Natural killer cell (primary cell): Measurements from ENCODE around the gene RRP12. TPM values are rescaled to one million over a fixed set of nuclear protein-coding genes. Genes with fewer than 3 reads are reported as not detected.

Experiments used
- ATAC-seq, 3 donors: fragments of 150-1000 bp in 2 of 3; fragments of 200-7000 bp in 1 of 3; cut with Tn5 transposase; 1 replicate in 1 of 3; 2 replicates in 2 of 3; pipeline ENCODE4 v1.10.0; 2021; ENCODE audit warnings: mild to moderate bottlenecking in 2 of 3, moderate library complexity in 2 of 3
- DNase-seq, 2 donors: peaks; one replicate each; pipeline versions ENCODE4 v3.0.0 to v3.0.0-alpha.2; 2013 to 2021; ENCODE audit warnings: mixed read lengths in 1 of 2
- H3K27ac ChIP-seq: one replicate; pipeline ENCODE4 v1.5.1; 2013; ENCODE audit warnings: mild to moderate bottlenecking, low read length
- H3K27me3 ChIP-seq: one replicate; pipeline ENCODE4 v1.6.1; 2013; ENCODE audit warnings: low read length; ENCODE audit not compliant: control insufficient read depth, insufficient read depth
- H3K36me3 ChIP-seq: one replicate; pipeline ENCODE4 v1.6.1; 2013; ENCODE audit warnings: low read length; ENCODE audit not compliant: control insufficient read depth, insufficient read depth
- H3K4me1 ChIP-seq: one replicate; pipeline ENCODE4 v1.6.1; 2013; ENCODE audit warnings: low read length; ENCODE audit not compliant: control insufficient read depth, insufficient read depth
- H3K4me3 ChIP-seq: one replicate; pipeline ENCODE4 v1.5.1; 2013; ENCODE audit warnings: low read length
- H3K9me3 ChIP-seq: one replicate; pipeline ENCODE4 v1.6.1; 2013; ENCODE audit warnings: low read length; ENCODE audit not compliant: control insufficient read depth, insufficient read depth
- H3K27ac Mint-ChIP-seq, 2 donors: one replicate each; pipeline ENCODE4 v1.8.0; 2022; ENCODE audit warnings: mild to moderate bottlenecking in 2 of 2, mixed read lengths in 2 of 2, moderate library complexity in 1 of 2
- H3K27me3 Mint-ChIP-seq, 2 donors: one replicate each; pipeline ENCODE4 v1.8.0; 2022; ENCODE audit warnings: low read depth in 2 of 2, mixed read lengths in 2 of 2
- H3K36me3 Mint-ChIP-seq: one replicate; pipeline ENCODE4 v1.8.0; 2022; ENCODE audit warnings: mixed read lengths
- H3K4me1 Mint-ChIP-seq, 2 donors: one replicate each; pipeline ENCODE4 v1.8.0; 2022; ENCODE audit warnings: mixed read lengths in 2 of 2
- H3K4me3 Mint-ChIP-seq: one replicate; pipeline ENCODE4 v1.8.0; 2022; ENCODE audit warnings: mild to moderate bottlenecking, moderate library complexity, mixed read lengths
- H3K9me3 Mint-ChIP-seq, 2 donors: one replicate each; pipeline ENCODE4 v1.8.0; 2022; ENCODE audit warnings: mixed read lengths in 2 of 2
- CTCF ChIP-seq: fragments of 200-600 bp; IDR thresholded peaks from one replicate; pipeline ENCODE4 v1.8.0; 2022; ENCODE audit warnings: antibody characterized with exemption
- WGBS: methylation state at CpG from one replicate; pipeline ENCODE4 v1.1.7; 2013; ENCODE audit warnings: missing lambda C conversion rate; ENCODE audit not compliant: insufficient coverage; 5-methylcytosine and 5-hydroxymethylcytosine counted together
- intact Hi-C: fragments of 100-400 bp; cut with micrococcal nuclease; formaldehyde crosslinking; loops from one replicate; pipeline ENCODE4 v1.14.2; 2022
- total RNA-seq, 4 donors: library from RNA; stranded (reverse); fragments of 120-200 nt in 1 of 4; gene quantifications; one replicate each; pipeline versions ENCODE4 v1.2.3 to v1.2.4, GENCODE V29; 2013 to 2022

The RRP12 gene
- total RNA-seq, 3 donors from 2014 or later (not counting 1 experiment from before 2014, with no cell fraction given), result 60.1 to 234 (median 79.2) TPM

- Histone ChIP-seq H3K36me3 (no peaks in the 10 kb centered on the region), H3K4me3 (no peak overlapping the region), H3K9me3 (no peaks in the 10 kb centered on the region), H3K27ac (no peak overlapping the region), H3K4me1 (no peaks in the 10 kb centered on the region), H3K27me3 (peaks cover 2% of the 10 kb centered on the region)
- TF ChIP-seq CTCF, result no peak
- Mint-ChIP-seq H3K36me3 (no peaks in the 10 kb centered on the region), H3K4me1 (no peaks in the 10 kb centered on the region), H3K4me3 (no peak overlapping the region), H3K27me3 (peaks cover 0 to 7% of the 10 kb centered on the region in 2 donors), H3K9me3 (no peaks in the 10 kb centered on the region), H3K27ac (no peak overlapping the region)
- intact Hi-C loops, result no loop called here
- no peak for ATAC-seq
- 83% methylated on average over 1 of the region's 2 CpGs for WGBS
- DNase-seq, result no peak
Measured at GRCh38 chr10:97341416-97341815, 59.7 kb downstream of the RRP12 start.

GRCh38 chr10:97338041-97338440 lies 63.1 kb downstream of the RRP12 start:
- Histone ChIP-seq H3K9me3 (no peaks in the 10 kb centered on the region), H3K4me1 (peaks cover 13% of the 10 kb centered on the region), H3K27ac (no peak overlapping the region), H3K27me3 (peaks cover 2% of the 10 kb centered on the region), H3K4me3 (no peak overlapping the region), H3K36me3 (no peaks in the 10 kb centered on the region)
- Mint-ChIP-seq H3K4me3 (no peak overlapping the region), H3K36me3 (no peaks in the 10 kb centered on the region), H3K4me1 (peaks cover 8% of the 10 kb centered on the region in 2 donors), H3K27me3 (peaks cover 0 to 2% of the 10 kb centered on the region in 2 donors), H3K27ac (no peak overlapping the region), H3K9me3 (no peaks in the 10 kb centered on the region)
- intact Hi-C loops, result loop anchor here (10.0 kb wide), 1 partner anchor 67 kb away; the partner anchor contains the start of gene RRP12
- no peak for TF ChIP-seq CTCF
- WGBS, result 94% methylated on average over 5 of the region's 5 CpGs
- no peak for ATAC-seq
- no peak for DNase-seq

DNA sequence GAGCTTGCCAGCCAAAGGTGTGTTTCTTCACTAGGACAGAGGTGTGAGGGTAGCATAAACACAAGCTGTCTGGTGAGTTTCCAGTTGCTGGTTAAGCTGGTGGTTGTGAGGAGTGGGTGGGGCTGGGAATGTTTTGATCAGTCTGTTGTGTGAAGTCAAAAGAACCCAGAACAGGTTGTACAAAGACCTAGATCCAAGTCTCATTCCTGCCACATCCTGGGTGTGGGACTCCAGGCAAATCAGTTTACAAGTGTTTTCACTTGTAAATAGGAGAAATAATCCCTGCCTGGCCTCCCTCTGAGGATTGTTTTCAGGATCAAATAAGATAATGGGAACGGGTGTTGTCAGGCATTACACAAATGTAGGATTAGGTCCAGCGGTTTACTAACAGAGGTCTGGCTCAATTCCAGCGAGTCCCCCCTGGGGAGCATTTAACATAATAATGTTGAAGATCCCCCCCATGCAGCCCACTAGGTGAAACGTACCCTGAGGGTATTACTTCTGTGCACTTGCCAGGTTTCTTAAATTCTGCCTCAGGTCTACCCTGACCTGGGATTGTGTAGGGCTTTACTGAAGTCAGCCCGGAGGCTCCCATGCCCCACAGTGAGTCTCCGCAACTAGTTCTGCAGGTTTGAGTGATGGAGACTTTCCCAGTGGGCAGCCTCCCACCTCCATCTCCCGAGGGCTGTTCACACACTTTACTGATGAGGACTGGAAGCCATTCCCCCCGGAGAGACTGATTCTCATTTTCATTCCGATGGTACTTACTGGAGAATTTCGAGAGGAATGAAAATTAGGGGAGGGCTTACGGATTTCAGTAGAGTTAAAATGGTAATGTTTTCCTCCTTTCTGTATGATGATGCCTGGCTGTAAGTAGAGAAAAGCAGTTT lies 64.0 kb downstream of the RRP12 start:
- Mint-ChIP-seq H3K9me3 (no peaks in the 10 kb centered on the region), H3K27ac (no peak overlapping the region), H3K27me3 (peaks cover 0 to 2% of the 10 kb centered on the region in 2 donors), H3K4me1 (peaks cover 16 to 17% of the 10 kb centered on the region in 2 donors), H3K4me3 (peak overlapping the region; percentile 72), H3K36me3 (no peaks in the 10 kb centered on the region)
- H3K4me1 ChIP-seq, result peaks cover 22% of the 10 kb centered on the region
- ATAC-seq, result no peak
- 92% methylated on average over 11 of the region's 11 CpGs for WGBS
- no peak overlapping the region for H3K27ac ChIP-seq
- no peak for DNase-seq
- no peaks in the 10 kb centered on the region for H3K36me3 ChIP-seq
- intact Hi-C loops, result loop anchor here (10.0 kb wide), 1 partner anchor 68 kb away; the partner anchor contains the start of gene RRP12
- H3K9me3 ChIP-seq, result no peaks in the 10 kb centered on the region
- no peak for TF ChIP-seq CTCF
- no peak overlapping the region for H3K4me3 ChIP-seq
- peaks cover 2% of the 10 kb centered on the region for H3K27me3 ChIP-seq
